GM19438 (cell line): Measurements from ENCODE around the gene CRPPA.
A peak's percentile ranks its signal among the peaks of the same experiment; 100 is the strongest.
"Not testable (repeated sequence)": the region's sequence is repeated elsewhere in the genome, so short reads cannot be mapped to it uniquely, and the experiment has no call there.

ENCODE experiments used
- ATAC-seq: cut with Tn5 transposase; IDR thresholded peaks from one replicate; pipeline ENCODE4 v1.9.1; 2021; ENCODE audit warnings: low read depth; ENCODE audit not compliant: unreplicated experiment

The CRPPA gene

GRCh38 chr7:16421333-16422102 lies at the start of gene CRPPA:
Gene CRPPA (minus strand): TSS chr7:16421538. CDS start chr7:16421322, 216 bp downstream.
- ATAC-seq, result peak; percentile 37

- ATAC-seq, result no peak
Measured at GRCh38 chr7:16465469-16466361, 44.4 kb upstream of the CRPPA start, which contains the start of gene SOSTDC1. Gene SOSTDC1 (minus strand): TSS chr7:16465738. CDS start chr7:16465668, 70 bp downstream.

- ATAC-seq, result no peak
Measured at GRCh38 chr7:16463949-16464715, 42.8 kb upstream of the CRPPA start.

- no peak for ATAC-seq
Measured at GRCh38 chr7:16463520-16463919, 42.2 kb upstream of the CRPPA start.

- no peak for ATAC-seq
Measured at GRCh38 chr7:16462431-16462889, 41.1 kb upstream of the CRPPA start.

GRCh38 chr7:16460789-16461493 lies 39.6 kb upstream of the CRPPA start:
- ATAC-seq, result no peak

- ATAC-seq, result not testable (repeated sequence)
Measured at GRCh38 chr7:16456303-16456702, 35.0 kb upstream of the CRPPA start.

- no peak for ATAC-seq
Measured at GRCh38 chr7:16455591-16455990, 34.3 kb upstream of the CRPPA start.

- ATAC-seq, result no peak
Measured at GRCh38 chr7:16450366-16450765, 29.0 kb upstream of the CRPPA start.

- ATAC-seq, result no peak
Measured at GRCh38 chr7:16447876-16448275, 26.5 kb upstream of the CRPPA start.

- no peak for ATAC-seq
Measured at GRCh38 chr7:16446508-16446907, 25.2 kb upstream of the CRPPA start.

GRCh38 chr7:16443871-16444270 lies 22.5 kb upstream of the CRPPA start:
- ATAC-seq, result not testable (repeated sequence)

- no peak for ATAC-seq
Measured at GRCh38 chr7:16438988-16439387, 17.6 kb upstream of the CRPPA start.

GRCh38 chr7:16436306-16436705 lies 15.0 kb upstream of the CRPPA start:
- ATAC-seq, result no peak

GRCh38 chr7:16433568-16434122 lies 12.3 kb upstream of the CRPPA start:
- ATAC-seq, result no peak

- ATAC-seq, result no peak
Measured at GRCh38 chr7:16432425-16432731, 11.0 kb upstream of the CRPPA start.

- peak; percentile 74 for ATAC-seq
Measured at GRCh38 chr7:16431646-16432424, 10.5 kb upstream of the CRPPA start.

GRCh38 chr7:16430133-16430532 lies 8.8 kb upstream of the CRPPA start:
- no peak for ATAC-seq

GRCh38 chr7:16428672-16429071 lies 7.3 kb upstream of the CRPPA start:
- ATAC-seq, result no peak
